Caco-2 (cell line): Measurements from ENCODE around the gene DOCK4. TPM values are rescaled to one million over a fixed set of nuclear protein-coding genes. Genes with fewer than 3 reads are reported as not detected.

Experiments used
- BruUV-seq: library from RNA; stranded (reverse); fragments of 400-500 nt; replicated peaks from 2 replicates; lab custom pipeline; 2021; lab: Mats Ljungman, UMichigan
- CTCF ChIA-PET: fragments of 300-600 bp; sonication (Branson Sonifier 250); formaldehyde crosslinking; loops from one replicate; lab custom pipeline; 2022; ENCODE audit warnings: antibody characterized with exemption; lab: Charles Lee
- POLR2A ChIA-PET: fragments of 300-600 bp; sonication (Branson Sonifier 250); formaldehyde crosslinking; loops from one replicate; lab custom pipeline; 2022; ENCODE audit warnings: antibody characterized with exemption; lab: Charles Lee
- DNase-seq, 2 experiments: peaks; one replicate each; pipeline versions ENCODE4 v3.0.0 to v3.0.0-alpha.2; 2020 to 2022
- H3K27me3 ChIP-seq: replicated peaks from 2 replicates; pipeline ENCODE4 v1.6.0; 2011; ENCODE audit warnings: low read length; ENCODE audit not compliant: control insufficient read depth, insufficient read depth
- H3K36me3 ChIP-seq: 2 replicates; pipeline ENCODE4 v1.5.1; 2011; ENCODE audit warnings: low read length; ENCODE audit not compliant: control insufficient read depth, insufficient read depth
- H3K4me1 ChIP-seq: fragments of 250-450 bp; sonication (Bioruptor Pico); 2 replicates; pipeline ENCODE4 v1.5.1; 2020; ENCODE audit warnings: mild to moderate bottlenecking
- H3K4me3 ChIP-seq: 2 replicates; pipeline ENCODE4 v1.5.1; 2011; ENCODE audit warnings: low read depth, mild to moderate bottlenecking, control low read depth, low read length
- H3K9me3 ChIP-seq: fragments of 250-450 bp; sonication (Bioruptor Pico); 2 replicates; pipeline ENCODE4 v1.5.1; 2020; ENCODE audit warnings: mild to moderate bottlenecking, moderate library complexity
- H3K27ac Mint-ChIP-seq: one replicate; pipeline ENCODE4 v1.8.0; 2022; ENCODE audit warnings: mixed read lengths; ENCODE audit not compliant: unreplicated experiment
- H3K27me3 Mint-ChIP-seq: one replicate; pipeline ENCODE4 v1.8.0; 2022; ENCODE audit warnings: mixed read lengths; ENCODE audit not compliant: insufficient read depth, unreplicated experiment
- H3K36me3 Mint-ChIP-seq: one replicate; pipeline ENCODE4 v1.8.0; 2022; ENCODE audit warnings: mild to moderate bottlenecking, mixed read lengths; ENCODE audit not compliant: insufficient read depth, unreplicated experiment
- H3K4me1 Mint-ChIP-seq: one replicate; pipeline ENCODE4 v1.8.0; 2022; ENCODE audit warnings: low read depth, mixed read lengths; ENCODE audit not compliant: unreplicated experiment
- H3K4me3 Mint-ChIP-seq: one replicate; pipeline ENCODE4 v1.8.0; 2022; ENCODE audit warnings: mild to moderate bottlenecking, moderate library complexity, mixed read lengths; ENCODE audit not compliant: unreplicated experiment
- H3K9me3 Mint-ChIP-seq: one replicate; pipeline ENCODE4 v1.8.0; 2022; ENCODE audit warnings: mixed read lengths; ENCODE audit not compliant: unreplicated experiment
- CTCF ChIP-seq, 2 experiments: fragments of 200-600 bp in 1 of 2; IDR thresholded peaks; 1 replicate in 1 of 2; 2 replicates in 1 of 2; pipeline versions ENCODE4 v1.5.1 to v1.8.0; 2011 to 2022; ENCODE audit warnings: antibody characterized with exemption in 1 of 2, control low read depth in 1 of 2, inconsistent platforms in 1 of 2, low read depth in 1 of 2, low read length in 1 of 2, mild to moderate bottlenecking in 1 of 2, moderate library complexity in 1 of 2; ENCODE audit not compliant: insufficient read depth in 1 of 2, severe bottlenecking in 1 of 2, unreplicated experiment in 1 of 2
- intact Hi-C: fragments of 100-400 bp; cut with micrococcal nuclease; formaldehyde crosslinking; loops from one replicate; pipeline ENCODE4 v1.10.0; 2022; ENCODE audit not compliant: unreplicated experiment
- total RNA-seq: library from RNA; stranded (reverse); gene quantifications from 2 replicates; pipeline ENCODE4 v1.2.3, GENCODE V29; 2022

The DOCK4 gene
- total RNA-seq, 1 experiment from 2014 or later = 2.0 TPM

GRCh38 chr7:111802194-111802772 lies 403.9 kb downstream of the DOCK4 start:
- ChIA-PET CTCF (no interaction called here), POLR2A (no interaction called here)
- Histone ChIP-seq H3K27me3 (no peaks in the 10 kb centered on the region), H3K36me3 (no peaks in the 10 kb centered on the region), H3K4me1 (no peaks in the 10 kb centered on the region), H3K4me3 (no peak overlapping the region), H3K9me3 (peaks cover 12% of the 10 kb centered on the region; the same call in 1 of the 2 replicates)
- DNase-seq = no peak
- peaks cover 5% of the 10 kb centered on the region for H3K36me3 Mint-ChIP-seq
- H3K4me1 Mint-ChIP-seq = no peaks in the 10 kb centered on the region
- H3K27ac Mint-ChIP-seq = no peak overlapping the region
- intact Hi-C loops = no loop called here
- H3K27me3 Mint-ChIP-seq = no peaks in the 10 kb centered on the region
- TF ChIP-seq CTCF (IDR thresholded peaks at IDR 0.05; ENCODE audit: insufficient read depth in 1 of 2, low read depth in 1 of 2, low read length in 1 of 2, severe bottlenecking in 1 of 2, unreplicated experiment in 1 of 2) = no peak
- BruUV-seq = no TSS peak
- no peak overlapping the region for H3K4me3 Mint-ChIP-seq
- peaks cover 32% of the 10 kb centered on the region for H3K9me3 Mint-ChIP-seq

GRCh38 chr7:111801277-111801676 lies 404.9 kb downstream of the DOCK4 start:
- intact Hi-C loops = no loop called here
- H3K9me3 Mint-ChIP-seq = peaks cover 32% of the 10 kb centered on the region
- TF ChIP-seq CTCF (IDR thresholded peaks at IDR 0.05; ENCODE audit: insufficient read depth in 1 of 2, low read depth in 1 of 2, low read length in 1 of 2, severe bottlenecking in 1 of 2, unreplicated experiment in 1 of 2) = no peak
- Histone ChIP-seq H3K9me3 (peaks cover 22% of the 10 kb centered on the region), H3K27me3 (no peaks in the 10 kb centered on the region), H3K4me3 (no peak overlapping the region), H3K4me1 (no peaks in the 10 kb centered on the region), H3K36me3 (no peaks in the 10 kb centered on the region)
- no peaks in the 10 kb centered on the region for H3K4me1 Mint-ChIP-seq
- no TSS peak for BruUV-seq
- peaks cover 5% of the 10 kb centered on the region for H3K36me3 Mint-ChIP-seq
- ChIA-PET CTCF (no interaction called here), POLR2A (no interaction called here)
- H3K27ac Mint-ChIP-seq = no peak overlapping the region
- H3K27me3 Mint-ChIP-seq = no peaks in the 10 kb centered on the region
- H3K4me3 Mint-ChIP-seq = no peak overlapping the region
- DNase-seq = no peak

GRCh38 chr7:111796671-111797070 lies 409.5 kb downstream of the DOCK4 start:
- Histone ChIP-seq H3K4me1 (no peaks in the 10 kb centered on the region), H3K4me3 (no peak overlapping the region), H3K9me3 (peaks cover 28% of the 10 kb centered on the region), H3K36me3 (no peaks in the 10 kb centered on the region), H3K27me3 (no peaks in the 10 kb centered on the region)
- peaks cover 45% of the 10 kb centered on the region for H3K9me3 Mint-ChIP-seq
- peak in 1 of 2 experiments; percentile 8 for DNase-seq
- no peaks in the 10 kb centered on the region for H3K4me1 Mint-ChIP-seq
- intact Hi-C loops = no loop called here
- no TSS peak for BruUV-seq
- POLR2A ChIA-PET = no interaction called here
- CTCF ChIA-PET = no interaction called here
- H3K27me3 Mint-ChIP-seq = no peaks in the 10 kb centered on the region
- TF ChIP-seq CTCF (IDR thresholded peaks at IDR 0.05; ENCODE audit: insufficient read depth in 1 of 2, low read depth in 1 of 2, low read length in 1 of 2, severe bottlenecking in 1 of 2, unreplicated experiment in 1 of 2) = no peak
- H3K27ac Mint-ChIP-seq = no peak overlapping the region
- no peak overlapping the region for H3K4me3 Mint-ChIP-seq
- peaks cover 5% of the 10 kb centered on the region for H3K36me3 Mint-ChIP-seq
